ENCODE results near the gene PRPF19.

The PRPF19 gene

DNA sequence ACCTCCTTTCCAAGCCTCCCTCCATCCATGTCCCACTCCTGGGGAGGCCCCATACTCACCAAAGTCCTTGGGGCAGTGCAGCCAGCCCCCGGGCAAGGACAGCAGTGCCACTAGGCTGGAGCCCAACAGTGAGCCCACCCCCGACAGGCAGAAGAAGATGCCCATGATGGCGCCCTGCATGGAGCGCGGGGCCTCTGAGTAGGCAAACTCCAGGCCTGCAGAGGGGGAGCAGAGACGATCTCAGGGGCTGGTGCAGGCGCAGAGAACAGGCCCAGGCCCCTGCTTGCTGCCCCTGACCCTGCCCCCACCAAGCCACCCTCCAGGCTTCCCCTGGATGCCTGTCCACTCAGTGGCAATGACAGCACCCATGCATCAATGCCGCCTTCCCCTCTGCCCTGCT is 31.4 kb upstream of the PRPF19 start:
- Histone ChIP-seq H2AFZ (ENCODE audit: low read length, unreplicated experiment) (no peak overlapping the region), H3K27ac (ENCODE audit: low read depth, low read length) (no peak overlapping the region), H3K4me1 (ENCODE audit: control insufficient read depth, insufficient read depth, low read length, unreplicated experiment) (no peaks in the 10 kb centered on the region), H3K4me3 (ENCODE audit: low read depth, low read length) (no peak overlapping the region), H3K36me3 (ENCODE audit: insufficient read depth, low read length) (peaks cover 20% of the 10 kb centered on the region; the same call in 1 of the 2 replicates), H3K79me2 (ENCODE audit: control insufficient read depth, insufficient read depth, low read length, unreplicated experiment) (no peaks in the 10 kb centered on the region), H3K27me3 (ENCODE audit: insufficient read depth, low read length) (no peaks in the 10 kb centered on the region)

GRCh38 chr11:60937144-60937527 is 30.8 kb upstream of the PRPF19 start:
- Histone ChIP-seq H3K79me2 (ENCODE audit: control insufficient read depth, insufficient read depth, low read length, unreplicated experiment) (no peaks in the 10 kb centered on the region), H3K27me3 (ENCODE audit: insufficient read depth, low read length) (no peaks in the 10 kb centered on the region), H3K4me3 (ENCODE audit: low read depth, low read length) (no peak overlapping the region), H3K36me3 (ENCODE audit: insufficient read depth, low read length) (peaks cover 20% of the 10 kb centered on the region; the same call in 1 of the 2 replicates), H3K4me1 (ENCODE audit: control insufficient read depth, insufficient read depth, low read length, unreplicated experiment) (no peaks in the 10 kb centered on the region), H3K27ac (ENCODE audit: low read depth, low read length) (no peak overlapping the region), H2AFZ (ENCODE audit: low read length, unreplicated experiment) (no peak overlapping the region)

DNA sequence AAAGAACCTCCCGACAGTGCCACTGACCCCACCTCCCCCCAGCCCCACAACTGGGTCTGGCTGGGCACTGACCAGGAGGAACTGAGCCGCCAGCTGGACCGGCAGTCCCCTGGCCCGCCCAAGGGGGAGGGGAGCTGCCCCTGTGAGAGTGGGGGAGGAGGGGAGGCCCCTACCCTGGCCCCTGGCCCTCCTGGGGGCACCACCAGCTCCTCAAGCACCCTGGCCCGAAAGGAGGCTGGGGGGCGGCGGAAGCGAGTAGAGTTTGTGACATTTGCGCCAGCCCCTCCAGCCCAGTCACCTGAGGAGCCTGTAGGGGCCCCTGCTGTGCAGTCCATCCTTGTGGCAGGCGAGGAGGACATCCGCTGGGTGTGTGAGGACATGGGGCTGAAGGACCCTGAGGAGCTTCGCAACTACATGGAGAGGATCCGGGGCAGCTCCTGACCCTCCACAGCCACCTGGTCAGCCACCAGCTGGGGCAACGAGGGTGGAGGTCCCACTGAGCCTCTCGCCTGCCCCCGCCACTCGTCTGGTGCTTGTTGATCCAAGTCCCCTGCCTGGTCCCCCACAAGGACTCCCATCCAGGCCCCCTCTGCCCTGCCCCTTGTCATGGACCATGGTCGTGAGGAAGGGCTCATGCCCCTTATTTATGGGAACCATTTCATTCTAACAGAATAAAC is 30.2 kb upstream of the PRPF19 start:
- H3K27me3 ChIP-seq (ENCODE audit: insufficient read depth, low read length), result no peaks in the 10 kb centered on the region
- H3K36me3 ChIP-seq (ENCODE audit: insufficient read depth, low read length), result peaks cover 15% of the 10 kb centered on the region; the same call in 1 of the 2 replicates
- H3K4me3 ChIP-seq (ENCODE audit: low read depth, low read length), result no peak overlapping the region
- H3K4me1 ChIP-seq (ENCODE audit: control insufficient read depth, insufficient read depth, low read length, unreplicated experiment), result no peaks in the 10 kb centered on the region
- no peaks in the 10 kb centered on the region for H3K79me2 ChIP-seq (ENCODE audit: control insufficient read depth, insufficient read depth, low read length, unreplicated experiment)
- H2AFZ ChIP-seq (ENCODE audit: low read length, unreplicated experiment), result no peak overlapping the region
- no peak overlapping the region for H3K27ac ChIP-seq (ENCODE audit: low read depth, low read length)

DNA sequence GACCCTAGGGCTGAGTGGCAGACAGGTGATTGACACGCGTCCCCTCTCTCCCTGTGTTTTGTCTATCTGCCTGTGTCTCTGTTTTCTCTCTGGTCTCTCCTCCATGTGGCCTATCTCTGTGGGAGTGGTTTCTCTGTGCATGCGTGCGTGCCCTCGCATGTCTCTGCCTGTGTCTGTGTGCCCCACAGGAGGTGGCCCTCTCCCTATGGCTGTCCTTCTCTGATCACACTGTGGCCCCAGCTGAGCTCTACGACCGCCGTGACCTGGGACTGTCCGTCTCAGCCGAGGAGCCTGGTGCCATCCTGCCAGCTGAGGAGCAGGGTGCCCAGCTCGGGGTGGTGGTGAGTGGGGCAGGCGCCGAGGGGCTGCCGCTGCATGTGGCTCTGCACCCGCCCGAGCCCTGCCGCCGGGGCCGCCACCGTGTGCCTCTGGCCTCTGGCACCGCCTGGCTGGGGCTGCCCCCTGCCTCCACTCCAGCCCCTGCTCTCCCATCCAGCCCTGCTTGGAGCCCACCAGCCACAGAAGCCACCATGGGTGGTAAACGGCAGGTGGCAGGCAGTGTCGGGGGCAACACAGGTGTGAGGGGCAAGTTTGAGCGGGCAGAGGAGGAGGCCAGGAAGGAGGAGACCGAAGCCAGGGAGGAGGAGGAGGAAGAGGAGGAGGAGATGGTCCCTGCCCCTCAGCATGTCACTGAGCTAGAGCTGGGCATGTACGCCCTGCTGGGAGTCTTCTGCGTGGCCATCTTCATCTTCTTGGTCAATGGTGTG is 29.5 kb upstream of the PRPF19 start:
- no peak overlapping the region for H3K27ac ChIP-seq (ENCODE audit: low read depth, low read length)

DNA sequence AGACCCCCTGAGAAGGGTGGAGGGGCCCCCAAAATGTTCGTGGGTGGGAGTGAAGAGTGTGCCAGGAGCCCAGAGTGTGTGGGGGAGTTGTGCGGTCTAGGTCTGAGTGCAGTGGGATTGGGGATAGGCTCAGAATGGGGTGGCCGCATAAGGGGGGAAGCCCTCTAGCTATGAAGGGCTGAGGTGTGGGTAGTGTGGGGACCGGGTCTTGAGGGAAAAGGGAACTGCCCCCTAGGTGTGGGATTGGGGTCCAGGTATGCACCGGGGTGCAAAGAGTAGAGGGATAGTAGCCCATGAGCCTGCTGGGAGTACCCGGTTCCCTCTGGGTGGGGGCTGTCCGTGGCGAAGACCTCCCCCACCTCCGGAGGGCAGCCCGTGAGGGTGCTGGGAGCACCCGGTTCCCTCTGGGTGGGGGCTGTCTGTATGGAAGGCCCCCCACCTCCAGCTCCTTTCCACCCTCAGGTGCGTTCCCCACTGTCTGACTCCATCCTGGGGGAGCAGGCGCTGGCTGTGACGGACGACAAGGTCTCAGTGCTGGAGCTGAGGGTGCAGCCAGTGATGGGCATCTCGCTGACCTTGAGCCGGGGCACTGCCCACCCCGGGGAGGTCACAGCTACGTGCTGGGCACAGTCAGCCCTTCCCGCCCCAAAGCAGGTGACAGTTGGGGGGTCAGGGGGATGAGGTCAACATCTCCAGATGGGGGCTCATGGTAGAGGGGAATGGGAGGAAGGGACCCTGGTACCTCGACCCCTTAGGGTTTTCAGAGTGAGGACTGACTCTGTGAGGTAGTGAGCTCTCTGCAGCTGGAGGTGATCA is 28.6 kb upstream of the PRPF19 start:
- Histone ChIP-seq H3K4me1 (ENCODE audit: control insufficient read depth, insufficient read depth, low read length, unreplicated experiment) (no peaks in the 10 kb centered on the region), H3K27me3 (ENCODE audit: insufficient read depth, low read length) (no peaks in the 10 kb centered on the region), H3K27ac (ENCODE audit: low read depth, low read length) (no peak overlapping the region), H3K4me3 (ENCODE audit: low read depth, low read length) (no peak overlapping the region), H3K79me2 (ENCODE audit: control insufficient read depth, insufficient read depth, low read length, unreplicated experiment) (no peaks in the 10 kb centered on the region), H3K36me3 (ENCODE audit: insufficient read depth, low read length) (0 out of 2 replicates have a peak, but pooled peaks cover 3% of the 10 kb centered on the region), H2AFZ (ENCODE audit: low read length, unreplicated experiment) (no peak overlapping the region)

More for the DNA sequence above, 29.5 kb upstream of the PRPF19 start:
- Histone ChIP-seq H2AFZ (ENCODE audit: low read length, unreplicated experiment) (no peak overlapping the region), H3K79me2 (ENCODE audit: control insufficient read depth, insufficient read depth, low read length, unreplicated experiment) (no peaks in the 10 kb centered on the region), H3K4me3 (ENCODE audit: low read depth, low read length) (no peak overlapping the region), H3K4me1 (ENCODE audit: control insufficient read depth, insufficient read depth, low read length, unreplicated experiment) (no peaks in the 10 kb centered on the region), H3K27me3 (ENCODE audit: insufficient read depth, low read length) (no peaks in the 10 kb centered on the region), H3K36me3 (ENCODE audit: insufficient read depth, low read length) (0 out of 2 replicates have a peak, but pooled peaks cover 8% of the 10 kb centered on the region)

- no peak overlapping the region for H3K27ac ChIP-seq (ENCODE audit: low read depth, low read length)
- no peak overlapping the region for H2AFZ ChIP-seq (ENCODE audit: low read length, unreplicated experiment)
- H3K36me3 ChIP-seq (ENCODE audit: insufficient read depth, low read length), result no peaks in the 10 kb centered on the region
These were observed 27.9 kb upstream of the PRPF19 start for GRCh38 chr11:60934124-60934789.

DNA sequence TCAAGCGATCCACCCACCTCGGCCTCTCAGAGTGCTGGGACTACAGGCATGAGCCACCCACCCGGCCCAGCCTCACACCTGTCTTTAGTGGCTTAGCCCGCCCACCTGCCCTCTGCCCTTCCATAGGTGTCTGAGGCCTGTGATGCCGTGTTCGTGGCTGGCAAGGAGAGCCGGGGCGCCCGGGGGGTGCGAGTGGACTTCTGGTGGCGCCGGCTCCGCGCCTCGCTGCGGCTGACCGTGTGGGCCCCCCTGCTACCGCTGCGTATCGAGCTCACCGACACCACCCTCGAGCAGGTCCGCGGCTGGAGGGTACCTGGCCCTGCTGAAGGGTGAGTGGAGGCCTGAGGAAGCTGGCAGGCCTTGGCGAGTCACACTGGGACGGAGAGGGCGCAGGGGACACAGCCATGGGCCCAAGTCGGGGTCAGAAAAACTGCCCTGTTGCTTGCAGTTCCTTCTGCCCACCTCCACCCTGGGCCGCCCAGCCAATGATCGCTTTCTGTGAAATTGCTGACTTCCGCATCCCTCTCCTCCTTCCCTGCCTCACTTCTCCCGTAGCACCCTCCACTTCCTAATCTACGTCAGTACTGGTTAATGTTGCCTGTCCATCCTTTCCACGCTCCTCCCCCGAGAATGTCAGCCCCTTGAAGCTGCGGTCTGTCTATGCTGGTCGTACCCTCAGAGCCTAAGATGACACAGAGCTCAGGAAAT is 27.2 kb upstream of the PRPF19 start:
- Histone ChIP-seq H3K36me3 (ENCODE audit: insufficient read depth, low read length) (no peaks in the 10 kb centered on the region), H3K27ac (ENCODE audit: low read depth, low read length) (no peak overlapping the region), H3K4me1 (ENCODE audit: control insufficient read depth, insufficient read depth, low read length, unreplicated experiment) (no peaks in the 10 kb centered on the region), H2AFZ (ENCODE audit: low read length, unreplicated experiment) (no peak overlapping the region), H3K79me2 (ENCODE audit: control insufficient read depth, insufficient read depth, low read length, unreplicated experiment) (no peaks in the 10 kb centered on the region), H3K4me3 (ENCODE audit: low read depth, low read length) (no peak overlapping the region), H3K27me3 (ENCODE audit: insufficient read depth, low read length) (no peaks in the 10 kb centered on the region)

More at GRCh38 chr11:60934124-60934789, 27.9 kb upstream of the PRPF19 start:
- H3K79me2 ChIP-seq (ENCODE audit: control insufficient read depth, insufficient read depth, low read length, unreplicated experiment), result no peaks in the 10 kb centered on the region
- no peaks in the 10 kb centered on the region for H3K4me1 ChIP-seq (ENCODE audit: control insufficient read depth, insufficient read depth, low read length, unreplicated experiment)
- H3K4me3 ChIP-seq (ENCODE audit: low read depth, low read length), result no peak overlapping the region
- no peaks in the 10 kb centered on the region for H3K27me3 ChIP-seq (ENCODE audit: insufficient read depth, low read length)

GRCh38 chr11:60932605-60933356 is 26.4 kb upstream of the PRPF19 start:
- no peak overlapping the region for H3K27ac ChIP-seq (ENCODE audit: low read depth, low read length)
- no peak overlapping the region for H3K4me3 ChIP-seq (ENCODE audit: low read depth, low read length)

DNA sequence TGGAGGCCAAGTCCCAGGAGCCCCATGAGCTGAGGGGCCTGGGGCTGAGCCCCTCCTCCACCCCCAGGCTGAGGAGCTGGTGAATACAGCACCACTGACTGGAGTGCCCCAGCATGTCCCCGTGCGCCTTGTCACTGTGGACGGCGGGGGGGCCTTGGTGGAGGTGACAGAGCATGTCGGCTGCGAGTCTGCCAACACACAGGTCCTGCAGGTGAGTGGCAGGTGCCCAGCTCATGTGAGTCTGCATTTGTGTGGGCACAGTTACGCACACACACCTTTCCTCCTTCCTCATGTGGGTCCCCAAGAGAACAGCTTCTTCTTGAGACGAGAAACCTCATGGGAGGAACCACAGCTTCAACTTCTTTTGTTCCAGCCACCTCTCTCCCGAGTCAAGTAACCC is 25.5 kb upstream of the PRPF19 start:
- H3K27ac ChIP-seq (ENCODE audit: low read depth, low read length), result no peak overlapping the region

More at GRCh38 chr11:60932605-60933356, 26.4 kb upstream of the PRPF19 start:
- Histone ChIP-seq H3K4me1 (ENCODE audit: control insufficient read depth, insufficient read depth, low read length, unreplicated experiment) (no peaks in the 10 kb centered on the region), H3K27me3 (ENCODE audit: insufficient read depth, low read length) (no peaks in the 10 kb centered on the region), H3K36me3 (ENCODE audit: insufficient read depth, low read length) (no peaks in the 10 kb centered on the region), H3K79me2 (ENCODE audit: control insufficient read depth, insufficient read depth, low read length, unreplicated experiment) (no peaks in the 10 kb centered on the region), H2AFZ (ENCODE audit: low read length, unreplicated experiment) (no peak overlapping the region)

More for the DNA sequence above, 25.5 kb upstream of the PRPF19 start:
- H3K4me1 ChIP-seq (ENCODE audit: control insufficient read depth, insufficient read depth, low read length, unreplicated experiment), result no peaks in the 10 kb centered on the region
- H3K4me3 ChIP-seq (ENCODE audit: low read depth, low read length), result no peak overlapping the region
- H3K79me2 ChIP-seq (ENCODE audit: control insufficient read depth, insufficient read depth, low read length, unreplicated experiment), result no peaks in the 10 kb centered on the region
- H3K27me3 ChIP-seq (ENCODE audit: insufficient read depth, low read length), result no peaks in the 10 kb centered on the region
- H2AFZ ChIP-seq (ENCODE audit: low read length, unreplicated experiment), result no peak overlapping the region
- no peaks in the 10 kb centered on the region for H3K36me3 ChIP-seq (ENCODE audit: insufficient read depth, low read length)

Data from ACC112 (cell line).